ENCODE measurements around the gene VAT1L. TPM values are rescaled to one million over a fixed set of nuclear protein-coding genes. Genes with fewer than 3 reads are reported as not detected.

VAT1L gene
- total RNA-seq, 1 experiment from 2014 or later: 33.8 TPM

- peaks cover 14 to 31% of the 10 kb centered on the region in 2 experiments for H3K4me1 Mint-ChIP-seq
- Histone ChIP-seq H3K56ac (ENCODE audit: insufficient read length, low read depth, low read length) (no peak overlapping the region), H2AK5ac (ENCODE audit: insufficient read length, low read length) (no peak overlapping the region), H4K8ac (replicated peaks; ENCODE audit: insufficient read length, low read depth, low read length) (no peak overlapping the region), H3K4ac (ENCODE audit: low read depth, low read length) (no peak overlapping the region), H3K79me1 (ENCODE audit: insufficient read depth, low read depth, low read length, poor library complexity, severe bottlenecking) (no peaks in the 10 kb centered on the region), H3K9ac (ENCODE audit: extremely low read depth, insufficient read length, low read length) (no peak overlapping the region), H3K9me3 (ENCODE audit: control insufficient read depth, low read depth, low read length) (no peaks in the 10 kb centered on the region), H2AFZ (ENCODE audit: low read length) (no peak overlapping the region), H3K27me3 (ENCODE audit: insufficient read depth, low read length) (no peaks in the 10 kb centered on the region), H3T11ph (ENCODE audit: low read length) (no peak overlapping the region), H3K23me2 (ENCODE audit: insufficient read length, low read depth, low read length, poor library complexity, severe bottlenecking) (no peaks in the 10 kb centered on the region), H3K4me2 (ENCODE audit: insufficient read depth, insufficient read length, low read length) (no peak overlapping the region), H2BK15ac (ENCODE audit: low read depth, low read length) (no peak overlapping the region), H4K20me1 (ENCODE audit: control insufficient read depth, insufficient read depth, insufficient read length) (no peaks in the 10 kb centered on the region), H2BK120ac (ENCODE audit: low read depth, low read length, poor library complexity, severe bottlenecking) (no peak overlapping the region), H4K5ac (ENCODE audit: insufficient read length, low read depth, low read length) (no peak overlapping the region), H3K23ac (ENCODE audit: insufficient read length, low read depth, low read length) (no peak overlapping the region), H2BK12ac (ENCODE audit: insufficient read length, low read depth, low read length) (no peak overlapping the region), H2BK20ac (ENCODE audit: low read depth, low read length, poor library complexity, severe bottlenecking) (no peak overlapping the region), H4K91ac (ENCODE audit: insufficient read length, low read depth, low read length) (no peak overlapping the region), H3K27ac (ENCODE audit: insufficient read length, low read depth, low read length) (no peak overlapping the region), H3K4me1 (ENCODE audit: insufficient read depth, low read length) (no peaks in the 10 kb centered on the region; the same call in 1 of the 2 replicates), H3K14ac (ENCODE audit: insufficient read depth, low read length) (no peak overlapping the region), H3K18ac (ENCODE audit: insufficient read length, low read depth, low read length) (no peak overlapping the region), H3K79me2 (ENCODE audit: insufficient read depth, low read length) (no peaks in the 10 kb centered on the region), H2BK5ac (ENCODE audit: insufficient read length, low read length) (no peak overlapping the region)
- peaks cover 14 to 35% (median 14%) of the 10 kb centered on the region in 3 experiments; a peak in 5 of 7 replicates for H3K36me3 Mint-ChIP-seq (ENCODE audit: insufficient read depth in 1 of 3, low read depth in 3 of 3)
- no peak overlapping the region for H3K4me3 Mint-ChIP-seq
- H3K9me3 Mint-ChIP-seq: no peaks in the 10 kb centered on the region
- H3K27ac Mint-ChIP-seq: no peak overlapping the region; a peak in 1 of 7 replicates
- no peaks in the 10 kb centered on the region for H3K27me3 Mint-ChIP-seq (ENCODE audit: low read depth)
- TF ChIP-seq CTCF (conservative IDR thresholded peaks at IDR 0.05): no peak
- no CpG with 5 or more reads among the region's 8 CpGs for WGBS (ENCODE audit: extremely low coverage, insufficient read length, low lambda C conversion rate)
- DNase-seq: no peak
These were observed 78.4 kb downstream of the VAT1L start for GRCh38 chr16:77866752-77867151.

Measured in H9 (cell line).